ENCODE data around the gene CRHR1.

- TF ChIP-seq, protein P1, sequence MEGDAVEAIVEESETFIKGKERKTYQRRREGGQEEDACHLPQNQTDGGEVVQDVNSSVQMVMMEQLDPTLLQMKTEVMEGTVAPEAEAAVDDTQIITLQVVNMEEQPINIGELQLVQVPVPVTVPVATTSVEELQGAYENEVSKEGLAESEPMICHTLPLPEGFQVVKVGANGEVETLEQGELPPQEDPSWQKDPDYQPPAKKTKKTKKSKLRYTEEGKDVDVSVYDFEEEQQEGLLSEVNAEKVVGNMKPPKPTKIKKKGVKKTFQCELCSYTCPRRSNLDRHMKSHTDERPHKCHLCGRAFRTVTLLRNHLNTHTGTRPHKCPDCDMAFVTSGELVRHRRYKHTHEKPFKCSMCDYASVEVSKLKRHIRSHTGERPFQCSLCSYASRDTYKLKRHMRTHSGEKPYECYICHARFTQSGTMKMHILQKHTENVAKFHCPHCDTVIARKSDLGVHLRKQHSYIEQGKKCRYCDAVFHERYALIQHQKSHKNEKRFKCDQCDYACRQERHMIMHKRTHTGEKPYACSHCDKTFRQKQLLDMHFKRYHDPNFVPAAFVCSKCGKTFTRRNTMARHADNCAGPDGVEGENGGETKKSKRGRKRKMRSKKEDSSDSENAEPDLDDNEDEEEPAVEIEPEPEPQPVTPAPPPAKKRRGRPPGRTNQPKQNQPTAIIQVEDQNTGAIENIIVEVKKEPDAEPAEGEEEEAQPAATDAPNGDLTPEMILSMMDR (IDR thresholded peaks at IDR 0.05): no peak
- no peak for TF ChIP-seq POLR2AphosphoS5 (IDR thresholded peaks at IDR 0.05; ENCODE audit: low read depth, low read length)
- no peak for TF ChIP-seq SIN3A (IDR thresholded peaks at IDR 0.05; ENCODE audit: borderline replicate concordance, insufficient read depth, low read depth, low read length)
- TF ChIP-seq TCF7L2 (IDR thresholded peaks at IDR 0.05; ENCODE audit: low read depth, low read length): no peak
These were observed 9.1 kb downstream of the CRHR1 start for GRCh38 chr17:45792995-45793755.

All from Panc1 (cell line).